PFSK-1 (cell line): ENCODE data around the gene SETD1B.

ENCODE experiments used
- FOXP2 ChIP-seq: optimal IDR thresholded peaks from 2 replicates; pipeline ENCODE3; 2011; ENCODE audit warnings: borderline replicate concordance, control low read depth, inconsistent platforms; ENCODE audit not compliant: insufficient read depth; ENCODE audit errors: extremely low read length, extremely low read depth
- POLR2AphosphoS5 ChIP-seq: IDR thresholded peaks from 2 replicates; pipeline ENCODE4 v1.6.1; 2012; ENCODE audit warnings: low read depth, mild to moderate bottlenecking, control low read depth, low read length, moderate library complexity
- TAF1 ChIP-seq: IDR thresholded peaks from 2 replicates; pipeline ENCODE4 v1.6.1; 2012; ENCODE audit warnings: low read length, control low read depth, borderline replicate concordance; ENCODE audit not compliant: insufficient read depth
- TF ChIP-seq, protein P1 (sequence below), 2 experiments: IDR thresholded peaks; 2 replicates each; pipeline versions ENCODE4 v1.6.1 to v1.8.0; 2011 to 2012; ENCODE audit warnings: low read depth in 2 of 2, low read length in 2 of 2, control low read depth in 1 of 2, inconsistent platforms in 1 of 2, mild to moderate bottlenecking in 1 of 2, moderate library complexity in 1 of 2; ENCODE audit not compliant: insufficient read depth in 1 of 2

DNA sequence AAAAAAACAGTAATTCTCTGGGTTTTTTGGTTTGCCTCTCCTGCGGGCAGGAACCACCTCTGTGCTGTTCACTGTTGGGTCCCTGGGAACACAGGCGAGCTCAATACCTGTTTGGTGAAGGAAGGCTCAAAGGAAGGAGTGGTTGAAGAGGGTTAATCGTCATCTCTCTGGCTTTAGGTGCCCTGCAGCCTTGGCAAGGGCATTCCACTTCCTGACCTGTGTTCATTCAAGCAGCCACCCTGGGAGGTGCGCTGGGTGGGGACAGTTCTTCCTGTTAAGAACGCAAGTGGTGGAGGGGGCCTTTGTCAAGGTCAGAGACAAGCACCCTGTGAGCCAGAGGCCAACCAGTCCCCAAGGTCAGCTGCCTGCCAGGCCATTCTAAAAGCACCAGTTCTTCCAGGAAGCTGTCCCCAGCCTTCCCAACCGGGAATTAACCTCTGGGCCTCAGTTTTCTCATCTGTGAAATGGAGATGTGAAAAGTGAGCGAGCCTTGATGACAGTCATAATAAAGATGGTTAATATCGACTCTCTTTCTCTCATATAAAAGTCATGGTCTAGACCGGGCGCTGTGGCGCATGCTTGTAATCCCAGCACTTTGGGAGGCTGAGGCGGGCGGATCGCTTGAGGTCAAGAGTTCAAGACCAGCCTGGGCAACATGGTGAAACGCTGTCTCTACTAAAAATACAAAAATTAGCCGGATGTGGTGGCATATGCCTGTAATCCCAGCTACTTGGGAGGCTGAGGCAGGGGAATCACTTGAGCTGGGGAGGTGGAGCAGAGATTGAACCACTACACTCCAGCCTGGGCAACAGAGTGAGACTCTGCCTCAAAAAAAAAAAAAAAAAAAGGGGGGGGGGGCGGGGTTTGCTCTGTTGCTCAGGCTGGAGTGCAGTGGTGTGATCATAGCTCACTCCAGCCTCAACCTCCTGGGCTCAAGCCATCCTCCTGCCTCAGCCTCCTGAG lies 16.5 kb upstream of the SETD1B start:
- TF ChIP-seq TAF1 (no peak), POLR2AphosphoS5 (no peak), FOXP2 (no peak)
- TF ChIP-seq, protein P1, sequence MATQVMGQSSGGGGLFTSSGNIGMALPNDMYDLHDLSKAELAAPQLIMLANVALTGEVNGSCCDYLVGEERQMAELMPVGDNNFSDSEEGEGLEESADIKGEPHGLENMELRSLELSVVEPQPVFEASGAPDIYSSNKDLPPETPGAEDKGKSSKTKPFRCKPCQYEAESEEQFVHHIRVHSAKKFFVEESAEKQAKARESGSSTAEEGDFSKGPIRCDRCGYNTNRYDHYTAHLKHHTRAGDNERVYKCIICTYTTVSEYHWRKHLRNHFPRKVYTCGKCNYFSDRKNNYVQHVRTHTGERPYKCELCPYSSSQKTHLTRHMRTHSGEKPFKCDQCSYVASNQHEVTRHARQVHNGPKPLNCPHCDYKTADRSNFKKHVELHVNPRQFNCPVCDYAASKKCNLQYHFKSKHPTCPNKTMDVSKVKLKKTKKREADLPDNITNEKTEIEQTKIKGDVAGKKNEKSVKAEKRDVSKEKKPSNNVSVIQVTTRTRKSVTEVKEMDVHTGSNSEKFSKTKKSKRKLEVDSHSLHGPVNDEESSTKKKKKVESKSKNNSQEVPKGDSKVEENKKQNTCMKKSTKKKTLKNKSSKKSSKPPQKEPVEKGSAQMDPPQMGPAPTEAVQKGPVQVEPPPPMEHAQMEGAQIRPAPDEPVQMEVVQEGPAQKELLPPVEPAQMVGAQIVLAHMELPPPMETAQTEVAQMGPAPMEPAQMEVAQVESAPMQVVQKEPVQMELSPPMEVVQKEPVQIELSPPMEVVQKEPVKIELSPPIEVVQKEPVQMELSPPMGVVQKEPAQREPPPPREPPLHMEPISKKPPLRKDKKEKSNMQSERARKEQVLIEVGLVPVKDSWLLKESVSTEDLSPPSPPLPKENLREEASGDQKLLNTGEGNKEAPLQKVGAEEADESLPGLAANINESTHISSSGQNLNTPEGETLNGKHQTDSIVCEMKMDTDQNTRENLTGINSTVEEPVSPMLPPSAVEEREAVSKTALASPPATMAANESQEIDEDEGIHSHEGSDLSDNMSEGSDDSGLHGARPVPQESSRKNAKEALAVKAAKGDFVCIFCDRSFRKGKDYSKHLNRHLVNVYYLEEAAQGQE (IDR thresholded peaks at IDR 0.05; ENCODE audit: insufficient read depth in 1 of 2, low read depth in 2 of 2, low read length in 2 of 2), result no peak
